ENCODE results near the gene ISG15. TPM values are rescaled to one million over a fixed set of nuclear protein-coding genes. Genes with fewer than 3 reads are reported as not detected.

Gene ISG15
- total RNA-seq, 1 experiment from 2014 or later: 140 TPM

DNA sequence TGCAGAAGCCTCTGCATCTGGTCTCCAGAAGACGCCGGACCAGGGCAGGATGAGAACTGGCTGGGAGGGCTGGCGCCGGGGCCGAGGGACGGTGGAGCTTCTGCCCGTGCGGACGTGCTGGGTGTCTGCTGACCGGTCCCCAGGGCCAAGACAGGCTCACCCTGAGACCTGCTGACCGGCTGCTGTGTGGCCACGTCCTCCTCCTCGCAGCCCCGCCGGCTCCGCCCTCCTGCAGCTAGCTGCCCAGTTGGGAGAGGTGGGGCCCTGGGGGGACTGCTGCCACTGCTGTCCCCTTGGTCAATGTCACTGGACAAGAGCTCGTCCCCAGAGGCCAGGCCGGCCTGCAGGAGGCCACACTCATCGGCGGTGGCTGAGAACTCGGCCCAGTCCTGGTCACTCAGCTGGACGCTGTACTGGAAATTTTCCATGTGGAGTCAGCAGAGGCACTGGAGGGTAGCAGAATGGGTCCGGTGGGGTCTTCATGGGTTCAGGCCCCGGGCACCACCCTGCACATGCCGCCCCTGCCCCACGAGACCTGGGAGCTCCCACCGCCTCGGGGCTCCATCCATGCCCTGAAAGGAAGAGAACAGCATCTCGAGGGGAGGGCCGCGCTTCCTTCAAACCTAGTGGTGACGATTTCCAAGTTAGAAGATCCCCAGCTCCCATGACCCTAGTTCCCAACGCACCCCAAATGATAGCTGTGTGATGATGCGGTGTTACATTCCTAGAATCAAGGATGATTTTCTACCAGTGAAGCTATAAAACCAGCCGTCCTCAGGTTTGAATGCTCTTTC is 32.5 kb upstream of the ISG15 start:
- peaks cover 4 to 12% of the 10 kb centered on the region in 2 experiments for H3K4me1 ChIP-seq (ENCODE audit: control insufficient read depth in 1 of 2, insufficient read depth in 2 of 2, low read length in 2 of 2)
- H4K20me1 ChIP-seq (ENCODE audit: insufficient read depth): no peaks in the 10 kb centered on the region
- intact Hi-C loops (cut with micrococcal nuclease): loop anchor here (5.0 kb wide), 1 partner anchor 82 kb away; no protein-coding TSS in a partner anchor
- POLR2A ChIA-PET: no interaction called here
- no TSS peak for BruUV-seq (replicated peaks)
- no peak overlapping the region for H3K4me2 ChIP-seq (ENCODE audit: low read length)
- H3K27ac ChIP-seq (ENCODE audit: low read depth, low read length): no peak overlapping the region
- no peak overlapping the region for H2AFZ ChIP-seq (ENCODE audit: low read depth, low read length, poor library complexity, severe bottlenecking)
- DNase-seq (ENCODE audit: low read depth, low spot score): no peak
- H3K9me2 ChIP-seq (ENCODE audit: insufficient read depth): no peaks in the 10 kb centered on the region
- ATAC-seq: no peak
- no peaks in the 10 kb centered on the region for H3K27me3 ChIP-seq (ENCODE audit: insufficient read depth, low read length)
- H3K36me3 ChIP-seq (ENCODE audit: control insufficient read depth in 1 of 2, insufficient read depth in 2 of 2, low read length in 2 of 2): no peaks in the 10 kb centered on the region
- H3K4me3 ChIP-seq (replicated peaks in 1 of 2; ENCODE audit: low read depth in 1 of 2, low read length in 2 of 2): no peak overlapping the region
- no peaks in the 10 kb centered on the region for H3K79me2 ChIP-seq (ENCODE audit: insufficient read depth, low read length)
- no peak overlapping the region for H3K9ac ChIP-seq (ENCODE audit: low read length)
- no peaks in the 10 kb centered on the region for H3K9me3 ChIP-seq (ENCODE audit: control insufficient read depth in 1 of 2, insufficient read depth in 1 of 2, low read depth in 1 of 2, low read length in 2 of 2)
- no peak for TF ChIP-seq SP1 (IDR thresholded peaks at IDR 0.05; ENCODE audit: low read depth)
- TF ChIP-seq FOSL1 (IDR thresholded peaks at IDR 0.05; ENCODE audit: low read depth): no peak
- TF ChIP-seq POLR2A (IDR thresholded peaks at IDR 0.05; ENCODE audit: borderline replicate concordance, extremely low read depth, insufficient read depth, insufficient read length): no peak
- TF ChIP-seq POLR2AphosphoS5 (IDR thresholded peaks at IDR 0.05; ENCODE audit: low read depth, low read length): no peak
- no peak for TF ChIP-seq YY1 (IDR thresholded peaks at IDR 0.05; ENCODE audit: extremely low read depth, insufficient replicate concordance, low read depth, low read length)
- TF ChIP-seq SRF (IDR thresholded peaks at IDR 0.05; ENCODE audit: low read depth): no peak
- TF ChIP-seq TCF7L2 (IDR thresholded peaks at IDR 0.05; ENCODE audit: borderline replicate concordance, extremely low read depth, insufficient read depth, insufficient read length): no peak
- TF ChIP-seq, protein P1, sequence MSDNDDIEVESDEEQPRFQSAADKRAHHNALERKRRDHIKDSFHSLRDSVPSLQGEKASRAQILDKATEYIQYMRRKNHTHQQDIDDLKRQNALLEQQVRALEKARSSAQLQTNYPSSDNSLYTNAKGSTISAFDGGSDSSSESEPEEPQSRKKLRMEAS (IDR thresholded peaks at IDR 0.05): no peak
- TF ChIP-seq RAD21 (IDR thresholded peaks at IDR 0.05; ENCODE audit: low read depth): no peak
- TF ChIP-seq, protein P2, sequence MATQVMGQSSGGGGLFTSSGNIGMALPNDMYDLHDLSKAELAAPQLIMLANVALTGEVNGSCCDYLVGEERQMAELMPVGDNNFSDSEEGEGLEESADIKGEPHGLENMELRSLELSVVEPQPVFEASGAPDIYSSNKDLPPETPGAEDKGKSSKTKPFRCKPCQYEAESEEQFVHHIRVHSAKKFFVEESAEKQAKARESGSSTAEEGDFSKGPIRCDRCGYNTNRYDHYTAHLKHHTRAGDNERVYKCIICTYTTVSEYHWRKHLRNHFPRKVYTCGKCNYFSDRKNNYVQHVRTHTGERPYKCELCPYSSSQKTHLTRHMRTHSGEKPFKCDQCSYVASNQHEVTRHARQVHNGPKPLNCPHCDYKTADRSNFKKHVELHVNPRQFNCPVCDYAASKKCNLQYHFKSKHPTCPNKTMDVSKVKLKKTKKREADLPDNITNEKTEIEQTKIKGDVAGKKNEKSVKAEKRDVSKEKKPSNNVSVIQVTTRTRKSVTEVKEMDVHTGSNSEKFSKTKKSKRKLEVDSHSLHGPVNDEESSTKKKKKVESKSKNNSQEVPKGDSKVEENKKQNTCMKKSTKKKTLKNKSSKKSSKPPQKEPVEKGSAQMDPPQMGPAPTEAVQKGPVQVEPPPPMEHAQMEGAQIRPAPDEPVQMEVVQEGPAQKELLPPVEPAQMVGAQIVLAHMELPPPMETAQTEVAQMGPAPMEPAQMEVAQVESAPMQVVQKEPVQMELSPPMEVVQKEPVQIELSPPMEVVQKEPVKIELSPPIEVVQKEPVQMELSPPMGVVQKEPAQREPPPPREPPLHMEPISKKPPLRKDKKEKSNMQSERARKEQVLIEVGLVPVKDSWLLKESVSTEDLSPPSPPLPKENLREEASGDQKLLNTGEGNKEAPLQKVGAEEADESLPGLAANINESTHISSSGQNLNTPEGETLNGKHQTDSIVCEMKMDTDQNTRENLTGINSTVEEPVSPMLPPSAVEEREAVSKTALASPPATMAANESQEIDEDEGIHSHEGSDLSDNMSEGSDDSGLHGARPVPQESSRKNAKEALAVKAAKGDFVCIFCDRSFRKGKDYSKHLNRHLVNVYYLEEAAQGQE (IDR thresholded peaks at IDR 0.05; ENCODE audit: low read depth): no peak
- TF ChIP-seq EZH2 (IDR thresholded peaks at IDR 0.05): no peak
- CTCF ChIA-PET: interaction anchor here (0.6 to 0.8 kb wide), 2 partner anchors 14 to 83 kb away, joined by 3 read pairs; no protein-coding TSS in a partner anchor
- RAD21 ChIA-PET (ENCODE audit: low non-redundant PET in 1 of 2, low total read pairs in 2 of 2, uncharacterized antibody in 2 of 2, unreplicated experiment in 2 of 2): no interaction called here
